GM19328 (cell line): ENCODE results near the gene RPS24.
"Not testable (repeated sequence)": the region's sequence is repeated elsewhere in the genome, so short reads cannot be mapped to it uniquely, and the experiment has no call there.

Source experiments
- ATAC-seq: cut with Tn5 transposase; IDR thresholded peaks from one replicate; pipeline ENCODE4 v1.9.1; 2021; ENCODE audit warnings: mild to moderate bottlenecking, moderate library complexity; ENCODE audit not compliant: unreplicated experiment

RPS24 gene

GRCh38 chr10:78033637-78034470 is at the start of gene RPS24:
Gene RPS24, plus strand, starts transcription at chr10:78033863. Its CDS starts 39 bp downstream, at chr10:78033902.
- peak; percentile 77 for ATAC-seq

GRCh38 chr10:77984986-77985385 is 48.7 kb upstream of the RPS24 start:
- ATAC-seq = no peak

- no peak for ATAC-seq
Measured at GRCh38 chr10:77987671-77988255, 45.9 kb upstream of the RPS24 start.

GRCh38 chr10:77989081-77989724 is 44.5 kb upstream of the RPS24 start:
- no peak for ATAC-seq

GRCh38 chr10:77993620-77994019 is 40.0 kb upstream of the RPS24 start:
- ATAC-seq = no peak

GRCh38 chr10:77998780-77999179 is 34.9 kb upstream of the RPS24 start:
- not testable (repeated sequence) for ATAC-seq

GRCh38 chr10:78000206-78000605 is 33.5 kb upstream of the RPS24 start:
- no peak for ATAC-seq

GRCh38 chr10:78000956-78001472 is 32.6 kb upstream of the RPS24 start:
- ATAC-seq = no peak

- no peak for ATAC-seq
Measured at GRCh38 chr10:78002541-78003288, 30.9 kb upstream of the RPS24 start.

- ATAC-seq = no peak
Measured at GRCh38 chr10:78004215-78005026, 29.2 kb upstream of the RPS24 start.

GRCh38 chr10:78007172-78007571 is 26.5 kb upstream of the RPS24 start:
- no peak for ATAC-seq

- no peak for ATAC-seq
Measured at GRCh38 chr10:78009662-78010061, 24.0 kb upstream of the RPS24 start.

GRCh38 chr10:78010278-78010677 is 23.4 kb upstream of the RPS24 start:
- ATAC-seq = no peak

GRCh38 chr10:78011065-78011464 is 22.6 kb upstream of the RPS24 start:
- no peak for ATAC-seq

- ATAC-seq = no peak
Measured at GRCh38 chr10:78013564-78013963, 20.1 kb upstream of the RPS24 start.

- no peak for ATAC-seq
Measured at GRCh38 chr10:78015546-78015945, 18.1 kb upstream of the RPS24 start.

- ATAC-seq = no peak
Measured at GRCh38 chr10:78017856-78018255, 15.8 kb upstream of the RPS24 start.

- no peak for ATAC-seq
Measured at GRCh38 chr10:78019264-78019663, 14.4 kb upstream of the RPS24 start.

GRCh38 chr10:78021201-78021600 is 12.5 kb upstream of the RPS24 start:
- ATAC-seq = no peak

GRCh38 chr10:78023741-78024140 is 9.9 kb upstream of the RPS24 start:
- ATAC-seq = no peak
